RWPE2 (cell line): Measurements from ENCODE around the gene CAMK2G.

Experiments
- ATAC-seq: fragments of 200-7000 bp; cut with Tn5 transposase; 3 replicates; pipeline ENCODE4 v1.9.1; 2021; ENCODE audit warnings: low read depth
- DNase-seq: peaks from one replicate; pipeline ENCODE4 v3.0.0-alpha.2; 2020; ENCODE audit warnings: low spot score
- H3K27ac ChIP-seq: fragments of 450-650 bp; 2 replicates; pipeline ENCODE4 v1.5.1; 2017; ENCODE audit warnings: mild to moderate bottlenecking; ENCODE audit not compliant: poor library complexity, severe bottlenecking
- H3K27me3 ChIP-seq: fragments of 250-450 bp; sonication (Bioruptor Pico); 2 replicates; pipeline ENCODE4 v1.5.1; 2021; ENCODE audit warnings: mild to moderate bottlenecking, moderate library complexity; ENCODE audit not compliant: insufficient read depth, poor library complexity, severe bottlenecking
- H3K36me3 ChIP-seq: fragments of 250-450 bp; sonication (Bioruptor Pico); 2 replicates; pipeline ENCODE4 v1.5.1; 2020; ENCODE audit warnings: low read depth, mild to moderate bottlenecking, moderate library complexity
- H3K4me1 ChIP-seq: fragments of 250-450 bp; sonication (Bioruptor Pico); 2 replicates; pipeline ENCODE4 v1.5.1; 2021; ENCODE audit warnings: mild to moderate bottlenecking, moderate library complexity; ENCODE audit not compliant: insufficient read depth, poor library complexity, severe bottlenecking
- H3K4me3 ChIP-seq: fragments of 250-450 bp; sonication (Bioruptor Pico); 2 replicates; pipeline ENCODE4 v1.5.1; 2021; ENCODE audit warnings: mild to moderate bottlenecking, moderate library complexity; ENCODE audit not compliant: severe bottlenecking
- H3K9me3 ChIP-seq: fragments of 250-450 bp; sonication (Bioruptor Pico); 2 replicates; pipeline ENCODE4 v1.5.1; 2021; ENCODE audit warnings: mild to moderate bottlenecking, moderate library complexity; ENCODE audit not compliant: severe bottlenecking
- TF ChIP-seq, protein P1 (sequence below): fragments of 450-650 bp; IDR thresholded peaks from one replicate; pipeline ENCODE4 v1.5.1; 2017; ENCODE audit warnings: mild to moderate bottlenecking, moderate library complexity; ENCODE audit not compliant: poor library complexity, severe bottlenecking

The CAMK2G gene

GRCh38 chr10:73865107-73865458 lies 9.3 kb downstream of the CAMK2G start:
- H3K36me3 ChIP-seq = peaks cover 19% of the 10 kb centered on the region

DNA sequence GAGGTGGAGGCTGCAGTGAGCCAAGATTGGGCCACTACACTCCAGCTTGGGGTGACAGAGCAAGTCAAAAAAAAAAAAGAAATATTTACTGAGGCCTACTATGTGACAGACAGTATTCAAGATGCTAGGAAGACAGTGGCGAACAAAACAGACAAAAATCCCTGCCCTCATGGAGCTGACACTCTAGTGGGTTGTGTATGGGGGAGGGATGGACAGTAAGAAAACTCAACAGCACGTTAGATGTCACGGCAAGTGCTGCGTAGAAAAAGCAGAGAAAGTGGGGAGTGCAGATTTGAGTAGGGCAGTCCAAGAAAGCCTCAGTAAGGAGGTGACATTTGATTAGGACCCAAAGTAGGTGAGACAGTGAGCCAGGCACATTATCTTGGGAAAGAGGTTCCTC lies 10.1 kb downstream of the CAMK2G start:
- H3K4me1 ChIP-seq = no peaks in the 10 kb centered on the region
- TF ChIP-seq, protein P1, sequence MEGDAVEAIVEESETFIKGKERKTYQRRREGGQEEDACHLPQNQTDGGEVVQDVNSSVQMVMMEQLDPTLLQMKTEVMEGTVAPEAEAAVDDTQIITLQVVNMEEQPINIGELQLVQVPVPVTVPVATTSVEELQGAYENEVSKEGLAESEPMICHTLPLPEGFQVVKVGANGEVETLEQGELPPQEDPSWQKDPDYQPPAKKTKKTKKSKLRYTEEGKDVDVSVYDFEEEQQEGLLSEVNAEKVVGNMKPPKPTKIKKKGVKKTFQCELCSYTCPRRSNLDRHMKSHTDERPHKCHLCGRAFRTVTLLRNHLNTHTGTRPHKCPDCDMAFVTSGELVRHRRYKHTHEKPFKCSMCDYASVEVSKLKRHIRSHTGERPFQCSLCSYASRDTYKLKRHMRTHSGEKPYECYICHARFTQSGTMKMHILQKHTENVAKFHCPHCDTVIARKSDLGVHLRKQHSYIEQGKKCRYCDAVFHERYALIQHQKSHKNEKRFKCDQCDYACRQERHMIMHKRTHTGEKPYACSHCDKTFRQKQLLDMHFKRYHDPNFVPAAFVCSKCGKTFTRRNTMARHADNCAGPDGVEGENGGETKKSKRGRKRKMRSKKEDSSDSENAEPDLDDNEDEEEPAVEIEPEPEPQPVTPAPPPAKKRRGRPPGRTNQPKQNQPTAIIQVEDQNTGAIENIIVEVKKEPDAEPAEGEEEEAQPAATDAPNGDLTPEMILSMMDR = no peak
- no peak overlapping the region for H3K27ac ChIP-seq
- H3K36me3 ChIP-seq = peaks cover 22% of the 10 kb centered on the region
- ATAC-seq = no peak
- H3K27me3 ChIP-seq = no peaks in the 10 kb centered on the region
- no peak for DNase-seq
- no peak overlapping the region for H3K4me3 ChIP-seq
- H3K9me3 ChIP-seq = no peaks in the 10 kb centered on the region

More at GRCh38 chr10:73865107-73865458, 9.3 kb downstream of the CAMK2G start:
- DNase-seq (no peak), ATAC-seq (no peak)
- Histone ChIP-seq H3K9me3 (no peaks in the 10 kb centered on the region), H3K4me3 (no peak overlapping the region), H3K4me1 (no peaks in the 10 kb centered on the region), H3K27ac (no peak overlapping the region), H3K27me3 (no peaks in the 10 kb centered on the region)
- TF ChIP-seq, protein P1 = no peak

DNA sequence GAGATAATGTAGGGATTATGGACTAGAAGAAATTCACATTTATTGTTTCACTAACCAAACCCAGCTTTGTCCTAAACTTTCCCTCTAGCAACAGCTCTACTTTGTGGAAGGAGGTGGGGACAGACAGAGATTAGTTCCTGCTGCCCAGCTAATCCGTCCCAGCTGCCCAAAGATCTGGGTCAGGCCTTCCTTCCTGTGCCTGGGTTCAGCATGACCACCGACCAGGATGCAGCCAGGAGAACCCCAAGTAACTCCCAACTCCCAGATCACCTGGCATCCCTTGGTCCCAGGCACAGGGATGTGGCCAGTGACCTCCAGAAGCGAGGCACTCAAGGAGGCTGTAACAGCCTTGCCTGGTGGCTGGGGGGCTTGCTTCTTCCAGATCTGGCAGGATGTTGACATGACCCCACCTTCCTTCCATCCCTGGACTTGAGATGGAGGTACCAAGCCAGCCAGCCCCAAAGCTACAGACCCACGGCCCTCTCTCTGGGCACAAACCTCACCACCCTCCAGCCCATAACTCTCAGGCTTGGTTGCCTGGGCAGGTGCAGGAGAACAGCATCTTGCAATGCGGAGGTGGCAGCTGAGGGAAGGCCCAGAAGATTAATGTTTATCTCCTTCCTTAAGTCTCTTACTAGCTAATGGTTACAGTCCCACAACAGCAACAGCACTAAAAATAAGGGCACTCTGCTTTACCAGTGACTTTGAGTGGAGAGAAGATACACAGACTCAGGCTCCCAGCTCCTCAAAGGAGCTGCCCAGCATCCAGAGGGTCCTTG lies 11.1 kb downstream of the CAMK2G start:
- Histone ChIP-seq H3K4me1 (no peaks in the 10 kb centered on the region), H3K9me3 (no peaks in the 10 kb centered on the region), H3K36me3 (peaks cover 25% of the 10 kb centered on the region), H3K4me3 (no peak overlapping the region), H3K27ac (no peak overlapping the region), H3K27me3 (no peaks in the 10 kb centered on the region)
- ATAC-seq = no peak
- TF ChIP-seq, protein P1 = no peak
- no peak for DNase-seq

DNA sequence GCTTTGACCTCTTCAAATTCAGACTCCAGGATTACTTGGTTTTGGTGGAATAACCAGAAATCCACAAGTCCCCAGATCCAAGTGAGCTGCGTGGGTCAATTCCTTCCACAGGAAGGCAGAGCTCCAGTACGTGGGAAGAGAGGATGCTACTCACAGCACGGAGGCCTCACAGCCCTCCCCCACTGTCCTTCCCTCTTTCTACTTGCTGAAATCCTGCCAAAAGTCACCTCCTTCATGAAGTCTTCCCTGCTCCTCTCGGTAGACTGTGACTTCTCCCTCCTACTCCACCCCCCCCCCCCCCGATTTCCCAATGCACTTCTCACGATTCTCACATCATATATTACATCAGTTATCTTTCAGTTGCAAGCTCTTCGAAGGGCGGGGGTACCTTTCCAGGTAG lies 12.3 kb downstream of the CAMK2G start:
- Histone ChIP-seq H3K4me3 (no peak overlapping the region), H3K36me3 (peaks cover 26% of the 10 kb centered on the region), H3K4me1 (no peaks in the 10 kb centered on the region), H3K27ac (no peak overlapping the region), H3K27me3 (no peaks in the 10 kb centered on the region), H3K9me3 (no peaks in the 10 kb centered on the region)
- DNase-seq (no peak), ATAC-seq (no peak)
- TF ChIP-seq, protein P1 = no peak

GRCh38 chr10:73859784-73860491 lies 14.4 kb downstream of the CAMK2G start:
- ATAC-seq (no peak; the same call in 2 of the 3 replicates), DNase-seq (no peak)
- Histone ChIP-seq H3K9me3 (no peaks in the 10 kb centered on the region), H3K27me3 (no peaks in the 10 kb centered on the region), H3K36me3 (peaks cover 34% of the 10 kb centered on the region), H3K27ac (no peak overlapping the region), H3K4me3 (no peak overlapping the region), H3K4me1 (no peaks in the 10 kb centered on the region)
- TF ChIP-seq, protein P1 = no peak
